ENCODE measurements around the gene ATP6V0E2.
A peak's percentile ranks its signal among the peaks of the same experiment; 100 is the strongest.

ATP6V0E2 gene

GRCh38 chr7:149838992-149839408, 34.8 kb upstream of the ATP6V0E2 start:
- no peak for DNase-seq

GRCh38 chr7:149839933-149840332, 33.8 kb upstream of the ATP6V0E2 start:
- no peak for DNase-seq

- no peak for DNase-seq
Observed at GRCh38 chr7:149843566-149843965, 30.2 kb upstream of the ATP6V0E2 start.

GRCh38 chr7:149844445-149844844, 29.3 kb upstream of the ATP6V0E2 start:
- no peak for DNase-seq

- DNase-seq: no peak
Observed at GRCh38 chr7:149845257-149845980, 28.4 kb upstream of the ATP6V0E2 start.

GRCh38 chr7:149846021-149846420, 27.7 kb upstream of the ATP6V0E2 start:
- DNase-seq: no peak

GRCh38 chr7:149846436-149847046, 27.2 kb upstream of the ATP6V0E2 start:
- DNase-seq: no peak

GRCh38 chr7:149849174-149849573, 24.6 kb upstream of the ATP6V0E2 start:
- no peak for DNase-seq

- DNase-seq: no peak
Observed at GRCh38 chr7:149850007-149850594, 23.7 kb upstream of the ATP6V0E2 start.

GRCh38 chr7:149850716-149851115, 23.1 kb upstream of the ATP6V0E2 start:
- DNase-seq: no peak

GRCh38 chr7:149851449-149851848, 22.3 kb upstream of the ATP6V0E2 start:
- DNase-seq: no peak

- no peak for DNase-seq
Observed at GRCh38 chr7:149853157-149853556, 20.6 kb upstream of the ATP6V0E2 start.

- DNase-seq: peak; percentile 77
Observed at GRCh38 chr7:149854611-149855360, 19.0 kb upstream of the ATP6V0E2 start.

GRCh38 chr7:149855361-149856305, 18.1 kb upstream of the ATP6V0E2 start:
- DNase-seq: no peak

- DNase-seq: no peak
Observed at GRCh38 chr7:149856583-149856982, 17.2 kb upstream of the ATP6V0E2 start.

- DNase-seq: no peak
Observed at GRCh38 chr7:149859369-149859768, 14.4 kb upstream of the ATP6V0E2 start.

GRCh38 chr7:149859876-149860275, 13.9 kb upstream of the ATP6V0E2 start:
- DNase-seq: no peak

GRCh38 chr7:149860821-149861727, 12.7 kb upstream of the ATP6V0E2 start:
- no peak for DNase-seq

- DNase-seq: no peak
Observed at GRCh38 chr7:149861728-149862045, 12.1 kb upstream of the ATP6V0E2 start.

- DNase-seq: no peak
Observed at GRCh38 chr7:149862156-149862555, 11.6 kb upstream of the ATP6V0E2 start.

- no peak for DNase-seq
Observed at GRCh38 chr7:149863500-149863899, 10.3 kb upstream of the ATP6V0E2 start.

All from NCI-H1417 treated with DMSO at 0.1 percent for 48 hours (cell line).